Naive thymus-derived CD4-positive, alpha-beta T cell (primary cell): ENCODE results near the gene TYMS. TPM values are rescaled to one million over a fixed set of nuclear protein-coding genes. Genes with fewer than 3 reads are reported as not detected.

Experiments used
- ATAC-seq: fragments of 150-1000 bp; cut with Tn5 transposase; 2 replicates; pipeline ENCODE4 v1.10.0; 2021; ENCODE audit warnings: mild to moderate bottlenecking, moderate library complexity
- CTCF ChIA-PET: fragments of 350-600 bp; sonication (Branson Sonifier 250); formaldehyde crosslinking; loops from one replicate; lab custom pipeline; 2021; ENCODE audit warnings: antibody characterized with exemption; lab: Charles Lee
- POLR2A ChIA-PET: fragments of 350-600 bp; sonication (Branson Sonifier 250); formaldehyde crosslinking; loops from one replicate; lab custom pipeline; 2021; ENCODE audit warnings: antibody characterized with exemption, inconsistent platforms; lab: Charles Lee
- DNase-seq, 9 donors: peaks; one replicate each; pipeline versions ENCODE4 v3.0.0 to v3.0.0-alpha.2; 2020 to 2022; ENCODE audit warnings: mixed read lengths in 1 of 9
- H3K27ac ChIP-seq: one replicate; pipeline ENCODE4 v1.7.0; 2013; ENCODE audit warnings: mild to moderate bottlenecking, low read depth, low read length, moderate library complexity
- H3K27me3 ChIP-seq, 2 donors: one replicate each; pipeline ENCODE4 v1.7.0; 2013; ENCODE audit warnings: low read length in 2 of 2, mild to moderate bottlenecking in 2 of 2, moderate library complexity in 2 of 2; ENCODE audit not compliant: control insufficient read depth in 2 of 2, insufficient read depth in 2 of 2
- H3K36me3 ChIP-seq, 3 experiments: 1 replicate in 2 of 3; 2 replicates in 1 of 3; pipeline ENCODE4 v1.7.0; 2013; ENCODE audit warnings: low read length in 3 of 3, mild to moderate bottlenecking in 3 of 3, moderate library complexity in 1 of 3; ENCODE audit not compliant: insufficient read depth in 3 of 3, control insufficient read depth in 2 of 3
- H3K4me1 ChIP-seq, 2 donors: one replicate each; pipeline ENCODE4 v1.7.0; 2013; ENCODE audit warnings: low read length in 2 of 2, mild to moderate bottlenecking in 2 of 2, moderate library complexity in 1 of 2; ENCODE audit not compliant: control insufficient read depth in 2 of 2, insufficient read depth in 2 of 2
- H3K4me3 ChIP-seq: 2 replicates; pipeline ENCODE4 v1.7.0; 2013; ENCODE audit warnings: mild to moderate bottlenecking, low read length
- H3K9me3 ChIP-seq, 3 experiments: 1 replicate in 2 of 3; 2 replicates in 1 of 3; pipeline ENCODE4 v1.7.0; 2013; ENCODE audit warnings: low read length in 3 of 3; ENCODE audit not compliant: control insufficient read depth in 2 of 3
- H3K27ac Mint-ChIP-seq, 9 donors: one replicate each; pipeline ENCODE4 v1.8.0; 2020 to 2022; ENCODE audit warnings: mixed read lengths in 9 of 9, mild to moderate bottlenecking in 8 of 9, moderate library complexity in 5 of 9, inconsistent platforms in 2 of 9
- H3K27me3 Mint-ChIP-seq, 5 donors: one replicate each; pipeline ENCODE4 v1.8.0; 2021 to 2022; ENCODE audit warnings: mixed read lengths in 5 of 5, mild to moderate bottlenecking in 1 of 5
- H3K36me3 Mint-ChIP-seq, 5 donors: one replicate each; pipeline ENCODE4 v1.8.0; 2020 to 2022; ENCODE audit warnings: mixed read lengths in 5 of 5, mild to moderate bottlenecking in 3 of 5, inconsistent platforms in 1 of 5
- H3K4me1 Mint-ChIP-seq, 7 donors: one replicate each; pipeline ENCODE4 v1.8.0; 2020 to 2022; ENCODE audit warnings: mixed read lengths in 7 of 7, mild to moderate bottlenecking in 3 of 7, inconsistent platforms in 1 of 7
- H3K4me3 Mint-ChIP-seq, 10 donors: one replicate each; pipeline ENCODE4 v1.8.0; 2020 to 2022; ENCODE audit warnings: mild to moderate bottlenecking in 10 of 10, mixed read lengths in 10 of 10, moderate library complexity in 6 of 10, inconsistent platforms in 2 of 10
- H3K9me3 Mint-ChIP-seq, 11 donors: one replicate each; pipeline ENCODE4 v1.8.0; 2020 to 2022; ENCODE audit warnings: mixed read lengths in 11 of 11, mild to moderate bottlenecking in 4 of 11, inconsistent platforms in 1 of 11, moderate library complexity in 1 of 11
- intact Hi-C, 2 donors: fragments of 100-400 bp; cut with micrococcal nuclease; formaldehyde crosslinking; loops; one replicate each; pipeline ENCODE4 v1.15.1; 2023
- polyA plus RNA-seq, 2 donors: library from polyadenylated mRNA; unstranded; fragments of 300-500 nt; fragmentation: Illumina TruSeq; gene quantifications; one replicate each; pipeline ENCODE4 v1.2.3, GENCODE V29; 2021
- total RNA-seq, 6 experiments: library from RNA in 5 of 6; stranded (reverse) in 5 of 6; gene quantifications; 1 replicate in 5 of 6; 2 replicates in 1 of 6; pipeline ENCODE4 v1.2.3 and lab custom pipeline; 2021 to 2026

Gene TYMS
- total and polyA plus RNA-seq, 7 experiments from 2014 or later, result 0.85 to 241 (median 2.0) TPM; not detected in 4

DNA sequence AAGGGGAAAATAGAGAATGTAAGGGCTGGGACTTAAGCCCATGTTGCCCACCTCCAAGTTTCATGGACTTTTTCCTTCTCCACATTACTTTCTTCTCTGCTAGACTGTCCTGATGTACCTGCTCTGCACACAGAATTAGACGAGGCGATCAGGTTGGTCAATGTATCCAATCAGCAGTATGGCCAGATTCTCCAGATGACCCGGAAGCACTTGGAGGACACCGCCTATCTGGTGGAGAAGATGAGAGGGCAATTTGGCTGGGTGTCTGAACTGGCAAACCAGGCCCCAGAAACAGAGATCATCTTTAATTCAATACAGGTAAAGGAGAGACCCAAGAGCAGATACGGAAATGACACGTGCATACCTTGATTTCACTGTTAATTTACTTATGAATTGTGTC, 16.2 kb upstream of the TYMS start:
- ATAC-seq, result no peak
- ChIA-PET CTCF (no interaction called here), POLR2A (no interaction called here)
- intact Hi-C loops, result no loop called here
- no peak for DNase-seq
- Histone ChIP-seq H3K4me3 (no peak overlapping the region), H3K27ac (no peak overlapping the region), H3K27me3 (no peaks in the 10 kb centered on the region), H3K36me3 (no peaks in the 10 kb centered on the region), H3K9me3 (no peaks in the 10 kb centered on the region), H3K4me1 (no peaks in the 10 kb centered on the region)
- H3K27ac Mint-ChIP-seq, result no peak overlapping the region
- no peaks in the 10 kb centered on the region for H3K36me3 Mint-ChIP-seq
- H3K4me1 Mint-ChIP-seq, result no peaks in the 10 kb centered on the region
- H3K4me3 Mint-ChIP-seq, result no peak overlapping the region
- H3K27me3 Mint-ChIP-seq, result peaks cover 4 to 26% (median 11%) of the 10 kb centered on the region in 5 donors
- no peaks in the 10 kb centered on the region for H3K9me3 Mint-ChIP-seq

DNA sequence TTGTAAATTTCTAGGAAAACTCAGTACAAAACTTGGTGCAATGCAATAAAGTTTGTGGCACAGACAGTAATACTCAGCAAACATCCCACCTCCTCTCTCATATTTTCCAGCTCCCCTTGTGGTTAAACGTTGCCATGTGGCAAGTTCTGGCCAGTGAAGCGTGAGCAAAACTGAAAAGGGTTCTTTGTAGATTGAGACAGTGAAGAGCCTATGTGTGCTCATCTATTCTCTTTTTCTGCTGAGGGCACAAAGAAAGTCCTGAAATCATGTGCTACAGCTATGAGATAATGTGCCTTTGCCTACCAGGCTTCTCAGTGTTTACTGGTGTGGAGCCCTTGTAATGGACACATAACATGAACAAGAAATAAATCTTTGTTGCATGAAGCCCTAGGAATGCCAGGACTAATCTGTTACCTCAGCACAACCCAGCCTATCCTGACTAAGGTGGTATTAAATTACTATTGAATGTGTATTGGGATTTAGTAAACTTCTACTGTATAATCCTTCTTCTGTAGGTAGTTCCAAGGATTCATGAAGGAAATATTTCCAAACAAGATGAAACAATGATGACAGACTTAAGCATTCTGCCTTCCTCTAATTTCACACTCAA, 13.0 kb upstream of the TYMS start:
- H3K4me1 Mint-ChIP-seq, result no peaks in the 10 kb centered on the region
- no peaks in the 10 kb centered on the region for H3K36me3 ChIP-seq
- no peaks in the 10 kb centered on the region for H3K9me3 ChIP-seq
- no peaks in the 10 kb centered on the region for H3K9me3 Mint-ChIP-seq
- H3K27me3 ChIP-seq, result no peaks in the 10 kb centered on the region
- no peak overlapping the region for H3K27ac ChIP-seq
- H3K4me3 ChIP-seq, result no peak overlapping the region
- DNase-seq, result no peak
- H3K27ac Mint-ChIP-seq, result no peak overlapping the region
- peaks cover 0 to 24% (median 5%) of the 10 kb centered on the region in 5 donors for H3K27me3 Mint-ChIP-seq
- intact Hi-C loops, result no loop called here
- ChIA-PET POLR2A (no interaction called here), CTCF (no interaction called here)
- no peak for ATAC-seq
- no peaks in the 10 kb centered on the region for H3K36me3 Mint-ChIP-seq
- H3K4me1 ChIP-seq, result no peaks in the 10 kb centered on the region
- no peak overlapping the region for H3K4me3 Mint-ChIP-seq

- no peak overlapping the region for H3K4me3 Mint-ChIP-seq
- Histone ChIP-seq H3K4me1 (no peaks in the 10 kb centered on the region), H3K27ac (no peak overlapping the region), H3K36me3 (no peaks in the 10 kb centered on the region), H3K4me3 (no peak overlapping the region), H3K9me3 (no peaks in the 10 kb centered on the region), H3K27me3 (no peaks in the 10 kb centered on the region)
- POLR2A ChIA-PET, result no interaction called here
- ATAC-seq (no peak), DNase-seq (no peak)
- no peaks in the 10 kb centered on the region for H3K9me3 Mint-ChIP-seq
- H3K27ac Mint-ChIP-seq, result no peak overlapping the region
- intact Hi-C loops, result no loop called here
- CTCF ChIA-PET, result no interaction called here
- peaks cover 3 to 10% (median 6%) of the 10 kb centered on the region in 7 donors for H3K4me1 Mint-ChIP-seq
- peaks cover 0 to 11% (median 8%) of the 10 kb centered on the region in 5 donors for H3K27me3 Mint-ChIP-seq
- H3K36me3 Mint-ChIP-seq, result peaks cover 0 to 2% (median 0%) of the 10 kb centered on the region in 5 donors
These were observed 10.1 kb upstream of the TYMS start for GRCh38 chr18:647304-647703.

DNA sequence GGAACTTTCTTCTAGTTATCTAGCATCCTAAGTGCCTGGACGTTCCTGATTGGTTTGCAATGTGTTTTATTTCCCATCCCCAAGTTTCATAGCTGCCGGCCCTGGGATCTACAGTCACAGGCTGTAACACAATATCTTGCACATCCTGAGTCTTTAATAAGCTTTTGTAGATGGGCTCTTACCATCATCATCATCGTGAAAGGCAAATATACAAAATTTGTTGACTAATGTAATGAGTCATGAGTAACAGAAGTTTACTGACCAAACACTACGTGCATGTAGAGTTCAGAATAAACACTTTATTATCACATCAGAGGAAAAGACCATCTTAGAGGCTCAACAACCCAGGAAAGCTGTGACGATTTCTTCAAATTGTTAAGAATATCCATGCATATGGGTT, 8.1 kb upstream of the TYMS start:
- intact Hi-C loops, result no loop called here
- Histone ChIP-seq H3K4me3 (no peak overlapping the region), H3K27me3 (no peaks in the 10 kb centered on the region), H3K9me3 (no peaks in the 10 kb centered on the region), H3K4me1 (no peaks in the 10 kb centered on the region), H3K36me3 (no peaks in the 10 kb centered on the region), H3K27ac (no peak overlapping the region)
- no peaks in the 10 kb centered on the region for H3K9me3 Mint-ChIP-seq
- H3K36me3 Mint-ChIP-seq, result peaks cover 0 to 6% (median 0%) of the 10 kb centered on the region in 5 donors
- H3K27ac Mint-ChIP-seq, result no peak overlapping the region
- no peak for DNase-seq
- H3K4me3 Mint-ChIP-seq, result no peak overlapping the region
- peaks cover 2 to 14% (median 8%) of the 10 kb centered on the region in 5 donors for H3K27me3 Mint-ChIP-seq
- ChIA-PET CTCF (no interaction called here), POLR2A (no interaction called here)
- no peak for ATAC-seq
- H3K4me1 Mint-ChIP-seq, result peaks cover 3 to 10% (median 6%) of the 10 kb centered on the region in 7 donors

DNA sequence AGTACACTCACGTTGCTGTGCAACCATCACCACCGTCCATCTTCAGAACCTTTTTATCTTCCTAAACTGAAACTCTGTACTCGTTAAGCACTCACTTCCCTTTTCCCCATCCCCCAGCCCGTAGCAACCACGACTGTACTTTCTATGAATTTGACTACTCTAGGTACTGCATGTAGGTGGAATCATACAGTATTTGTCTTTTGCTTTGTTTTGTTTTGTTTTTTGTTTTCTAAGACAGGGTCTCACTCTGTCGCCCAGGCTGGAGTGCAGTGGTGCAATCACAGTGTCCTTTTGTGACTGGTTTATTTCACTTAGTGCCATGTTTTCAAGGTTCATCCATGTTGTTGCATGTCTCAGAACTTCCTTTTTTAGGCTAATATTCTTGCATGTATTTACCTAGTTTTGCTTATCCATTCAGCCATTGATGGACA, 7.0 kb upstream of the TYMS start:
- Histone ChIP-seq H3K27me3 (no peaks in the 10 kb centered on the region), H3K27ac (no peak overlapping the region), H3K4me3 (no peak overlapping the region), H3K9me3 (no peaks in the 10 kb centered on the region), H3K36me3 (no peaks in the 10 kb centered on the region), H3K4me1 (no peaks in the 10 kb centered on the region)
- Mint-ChIP-seq H3K4me1 (peaks cover 3 to 14% (median 6%) of the 10 kb centered on the region in 7 donors), H3K27ac (peak overlapping the region in 2 of 9 donors; percentile 82), H3K9me3 (peaks cover 0 to 2% (median 0%) of the 10 kb centered on the region in 11 donors), H3K36me3 (peaks cover 0 to 6% (median under 1%) of the 10 kb centered on the region in 5 donors), H3K4me3 (peak overlapping the region in 5 of 10 donors; percentile 10 to 79 (median 30)), H3K27me3 (peaks cover 0 to 25% (median 19%) of the 10 kb centered on the region in 5 donors)
- ATAC-seq, result peak; percentile 61
- intact Hi-C loops, result loop anchor here in 1 of 2 donors (1.0 kb wide), 1 partner anchor 8 kb away; no protein-coding TSS in a partner anchor
- POLR2A ChIA-PET, result no interaction called here
- CTCF ChIA-PET, result no interaction called here
- peak in 1 of 9 donors; percentile 20 for DNase-seq

DNA sequence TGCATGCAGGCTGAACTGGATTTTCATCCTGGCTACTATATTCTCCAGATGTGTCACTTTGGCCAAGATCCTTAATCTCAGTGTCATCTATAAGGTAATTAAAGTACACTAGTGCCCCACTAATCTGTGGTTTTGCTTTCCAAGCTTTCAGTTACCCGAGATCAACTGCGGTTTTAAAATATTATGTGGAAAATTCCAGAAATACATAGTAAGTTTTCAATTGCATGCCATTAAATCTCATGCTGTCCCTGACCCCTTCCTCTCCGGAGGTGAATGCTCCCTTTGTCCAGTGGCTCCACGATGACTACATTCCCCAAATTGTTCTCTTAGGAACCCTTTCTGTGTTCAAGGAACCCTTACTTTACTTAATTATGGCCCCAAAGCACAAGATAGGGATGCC, 5.3 kb upstream of the TYMS start:
- H3K36me3 Mint-ChIP-seq, result peaks cover 0 to 10% (median 4%) of the 10 kb centered on the region in 5 donors
- no peaks in the 10 kb centered on the region for H3K27me3 ChIP-seq
- H3K9me3 ChIP-seq, result no peaks in the 10 kb centered on the region
- no peak for DNase-seq
- peaks cover 0 to 5% (median 0%) of the 10 kb centered on the region in 11 donors for H3K9me3 Mint-ChIP-seq
- intact Hi-C loops, result no loop called here
- CTCF ChIA-PET, result no interaction called here
- H3K4me3 ChIP-seq, result no peak overlapping the region
- no peak for ATAC-seq
- no peak overlapping the region for H3K4me3 Mint-ChIP-seq
- no peak overlapping the region for H3K27ac ChIP-seq
- no peaks in the 10 kb centered on the region for H3K4me1 ChIP-seq
- peaks cover 0 to 34% (median 30%) of the 10 kb centered on the region in 5 donors for H3K27me3 Mint-ChIP-seq
- POLR2A ChIA-PET, result no interaction called here
- H3K27ac Mint-ChIP-seq, result no peak overlapping the region
- peaks cover 5 to 29% (median 8%) of the 10 kb centered on the region in 7 donors for H3K4me1 Mint-ChIP-seq
- no peaks in the 10 kb centered on the region for H3K36me3 ChIP-seq

GRCh38 chr18:653512-653911, 3.9 kb upstream of the TYMS start:
- Histone ChIP-seq H3K9me3 (no peaks in the 10 kb centered on the region), H3K4me3 (no peak overlapping the region), H3K36me3 (no peaks in the 10 kb centered on the region), H3K27me3 (peaks cover 0 to under 1% of the 10 kb centered on the region in 2 donors), H3K4me1 (no peaks in the 10 kb centered on the region), H3K27ac (no peak overlapping the region)
- Mint-ChIP-seq H3K27me3 (peaks cover 0 to 34% (median 30%) of the 10 kb centered on the region in 5 donors), H3K4me1 (peaks cover 6 to 30% (median 8%) of the 10 kb centered on the region in 7 donors), H3K36me3 (peaks cover 0 to 10% (median 4%) of the 10 kb centered on the region in 5 donors), H3K4me3 (no peak overlapping the region), H3K27ac (no peak overlapping the region), H3K9me3 (peaks cover 0 to 5% (median 0%) of the 10 kb centered on the region in 11 donors)
- POLR2A ChIA-PET, result no interaction called here
- CTCF ChIA-PET, result no interaction called here
- intact Hi-C loops, result no loop called here
- DNase-seq (no peak), ATAC-seq (no peak)
